Stimulated activated CD4-positive, alpha-beta T cell treated with anti-CD3 and anti-CD28 coated beads, Interleukin-1b, Interleukin-23, amount 100 ng/mL, for 4 hours (primary cell): ENCODE results near the gene DNAH17.

Experiments
- DNase-seq, 2 donors: peaks; one replicate each; pipeline ENCODE4 v3.0.0-alpha.2; 2020; ENCODE audit warnings: low read depth in 2 of 2

DNAH17 gene

DNA sequence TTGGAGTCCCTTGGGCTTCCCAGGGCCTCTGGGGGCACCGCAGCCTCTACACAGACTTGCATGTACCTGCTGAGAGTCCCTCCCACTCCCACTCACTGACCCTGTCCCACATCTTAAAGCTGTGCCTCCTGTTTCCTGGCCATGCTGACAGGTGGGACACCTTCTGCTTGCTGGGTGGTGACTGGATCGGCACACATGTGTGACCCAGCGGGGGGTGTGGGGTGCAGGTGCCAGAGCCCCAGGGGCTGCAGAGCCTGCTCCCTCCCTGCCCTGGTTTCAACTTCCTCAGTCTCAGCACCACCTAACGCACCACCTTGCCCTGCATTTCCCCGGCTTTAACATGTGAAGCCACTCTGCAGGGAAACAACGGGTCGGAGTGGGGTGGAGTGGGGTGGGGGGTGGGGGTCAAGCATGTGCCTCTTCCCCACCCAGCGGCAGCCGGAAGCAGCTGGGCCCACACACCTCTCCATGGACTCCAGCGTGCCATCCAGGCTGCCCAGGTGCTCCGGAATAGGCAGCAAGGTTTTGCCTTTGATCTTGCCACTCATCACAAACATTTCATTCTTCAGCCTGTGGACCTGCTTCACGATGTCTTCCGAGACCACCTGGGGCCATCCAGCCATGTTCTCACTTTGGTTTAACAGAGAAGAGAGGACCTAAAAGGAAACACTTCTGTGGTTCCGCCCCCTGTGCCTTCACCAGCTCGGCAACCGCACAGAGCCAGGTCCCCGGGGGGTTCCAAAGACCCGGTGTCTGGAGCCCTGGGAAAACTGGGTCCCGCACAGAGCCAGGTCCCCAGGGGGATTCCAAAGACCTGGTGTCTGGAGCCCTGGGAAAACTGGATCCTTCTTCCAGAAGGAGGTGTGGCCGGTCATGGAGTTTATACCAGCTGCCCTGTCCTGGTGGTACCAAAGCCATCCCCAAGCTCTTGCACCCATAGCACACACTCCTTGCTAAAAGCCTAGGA lies 4.7 kb downstream of the DNAH17 start:
- no peak for DNase-seq

DNA sequence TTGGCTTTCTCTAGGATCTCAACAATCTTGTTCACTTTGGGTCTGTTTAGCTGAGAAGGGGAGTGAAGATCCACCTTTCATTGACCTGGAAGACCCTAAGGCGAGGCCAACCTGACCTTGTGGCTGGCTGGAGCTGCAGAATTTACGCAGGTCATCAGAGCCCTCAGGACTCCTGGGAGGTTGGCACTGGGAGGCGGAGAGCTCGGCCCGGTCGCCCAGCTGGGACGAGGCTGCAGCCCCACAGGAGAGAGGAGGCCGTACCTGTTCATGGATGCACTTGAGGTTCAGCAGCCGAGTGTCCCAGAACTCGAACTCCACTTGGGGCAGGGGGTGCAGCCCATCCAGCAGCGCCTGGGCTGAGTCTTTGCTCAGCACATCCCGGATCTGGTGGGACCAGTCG lies 5.9 kb downstream of the DNAH17 start:
- DNase-seq: no peak

DNA sequence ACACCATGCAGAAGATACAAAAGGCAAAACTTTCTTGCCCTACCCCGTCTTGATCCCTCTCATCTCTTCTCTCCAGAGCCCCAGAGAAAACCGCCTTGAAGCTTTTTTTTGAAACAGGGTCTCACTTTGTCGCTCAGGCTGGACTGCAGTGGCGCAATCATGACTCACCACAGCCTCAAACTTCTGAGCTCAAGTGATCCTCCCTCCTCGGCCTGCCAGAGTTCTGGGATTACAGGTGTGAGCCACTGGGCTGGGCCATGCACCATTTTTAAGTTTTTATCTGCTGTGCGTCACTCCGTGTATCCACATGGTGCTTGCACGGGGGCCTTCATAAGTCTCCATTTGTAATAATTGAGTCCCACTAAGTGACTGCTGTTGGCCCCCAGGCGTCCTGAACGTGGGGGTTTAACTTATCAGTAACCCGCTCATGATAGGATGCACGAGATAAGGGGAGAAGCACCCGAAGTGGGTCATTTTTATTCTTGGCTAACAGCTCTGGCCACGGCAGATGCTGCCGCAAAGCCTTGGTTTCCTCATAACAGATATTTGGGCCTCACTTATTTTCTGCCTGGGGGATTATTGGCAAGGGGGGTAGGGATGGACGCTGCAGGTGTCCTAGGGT lies 8.6 kb downstream of the DNAH17 start:
- no peak for DNase-seq

DNA sequence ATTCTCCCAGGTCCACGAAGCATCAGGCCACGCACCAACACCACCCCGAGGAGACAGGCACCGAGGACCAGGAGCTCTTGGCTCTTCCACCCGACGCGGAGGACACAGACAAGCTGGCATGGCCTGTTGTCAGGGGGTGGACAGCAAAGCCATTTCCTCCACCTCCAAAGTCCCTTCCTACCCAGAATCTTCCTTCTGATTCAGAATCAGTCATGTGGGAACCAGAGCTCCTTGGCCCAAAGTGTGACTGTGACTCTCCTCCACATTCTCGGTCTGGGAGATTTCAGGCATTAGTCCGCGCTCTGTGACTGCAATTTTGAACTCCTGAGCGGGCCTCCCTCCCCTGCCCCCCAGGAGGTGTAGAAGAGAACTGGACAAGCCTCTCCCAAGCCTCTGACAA lies 9.2 kb downstream of the DNAH17 start:
- no peak for DNase-seq

DNA sequence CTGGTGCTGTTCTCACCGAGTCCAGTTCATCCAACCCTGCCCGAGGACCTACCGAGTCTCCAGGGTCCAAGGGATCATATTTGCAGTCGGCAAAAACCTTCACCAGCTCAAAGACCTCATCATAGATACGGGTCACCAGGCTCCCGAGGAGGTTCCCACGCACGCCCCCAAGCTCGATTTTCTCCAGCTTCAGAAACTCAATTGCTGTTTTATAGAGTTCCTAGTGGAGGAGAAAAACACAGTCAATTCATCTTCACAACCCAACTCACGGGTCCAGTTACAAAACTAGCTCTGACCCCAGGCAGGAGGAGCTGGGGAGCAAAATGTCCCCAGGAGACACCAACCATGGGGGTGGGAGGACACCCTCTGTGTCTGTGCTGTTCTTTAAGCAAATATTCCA lies 10.2 kb downstream of the DNAH17 start:
- no peak for DNase-seq

DNA sequence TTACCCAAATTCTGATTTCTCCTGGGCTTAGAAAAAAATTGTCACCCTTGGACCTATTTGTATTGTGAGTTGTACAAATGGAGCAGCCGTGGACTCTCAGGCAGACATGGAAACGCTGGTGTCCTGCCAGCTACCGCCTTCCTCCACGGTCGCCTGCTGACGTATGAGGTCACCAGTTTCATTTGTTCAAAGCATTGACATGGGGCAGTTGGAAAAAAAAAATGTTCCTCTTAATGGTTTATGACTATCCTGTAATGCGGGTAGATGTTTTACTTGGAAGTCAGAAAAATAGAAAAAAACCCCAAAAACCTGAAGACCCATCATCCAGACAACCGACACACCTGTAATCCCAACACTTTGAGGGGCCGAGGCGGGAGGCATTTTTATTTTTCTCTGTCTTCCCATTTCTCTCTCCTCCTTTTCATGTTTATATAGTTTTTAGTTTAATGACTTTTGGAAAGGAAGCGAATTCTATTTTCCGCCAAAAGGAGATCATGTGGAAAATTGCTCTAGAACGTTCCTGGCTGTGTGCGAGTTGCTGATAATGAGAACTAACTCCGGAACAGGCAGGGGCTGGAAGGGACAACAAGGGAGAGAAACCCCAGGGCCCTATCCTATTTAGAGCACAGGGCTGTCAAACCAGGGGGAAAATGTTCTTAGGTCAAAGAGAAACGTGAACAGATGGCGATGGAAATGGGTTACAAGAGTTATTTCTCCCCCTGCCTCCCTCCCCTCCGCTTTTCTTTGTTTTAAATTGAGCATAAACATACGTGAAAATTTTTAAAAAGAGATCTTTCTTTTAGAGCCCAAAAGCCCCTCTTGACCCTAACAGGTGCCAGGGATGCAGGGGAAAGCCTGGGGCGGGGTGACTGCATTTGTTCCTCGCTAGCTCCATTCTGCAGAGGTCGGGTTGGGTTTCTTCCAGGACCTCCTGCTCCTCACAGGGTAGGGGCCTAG lies 13.7 kb downstream of the DNAH17 start:
- DNase-seq: no peak

DNA sequence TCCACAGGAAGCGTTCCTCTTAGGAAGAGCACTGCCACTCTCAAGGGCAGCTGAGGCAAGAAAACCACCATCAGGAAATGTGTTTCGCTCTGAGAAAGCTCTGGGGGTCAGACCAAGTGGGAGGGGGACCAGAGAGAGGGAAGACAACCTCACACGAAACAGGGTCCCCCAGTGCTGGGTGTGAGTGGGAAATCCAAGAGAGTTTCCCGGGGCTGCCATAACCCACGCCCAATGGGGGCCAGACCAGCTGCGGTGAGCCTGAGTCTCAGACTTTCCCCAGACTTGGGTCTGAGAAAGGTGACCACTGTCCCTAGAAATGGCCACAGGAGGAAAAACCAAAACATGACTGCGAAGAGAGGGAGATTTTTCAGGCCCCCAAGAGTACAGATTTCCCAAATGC lies 14.5 kb downstream of the DNAH17 start:
- no peak for DNase-seq

DNA sequence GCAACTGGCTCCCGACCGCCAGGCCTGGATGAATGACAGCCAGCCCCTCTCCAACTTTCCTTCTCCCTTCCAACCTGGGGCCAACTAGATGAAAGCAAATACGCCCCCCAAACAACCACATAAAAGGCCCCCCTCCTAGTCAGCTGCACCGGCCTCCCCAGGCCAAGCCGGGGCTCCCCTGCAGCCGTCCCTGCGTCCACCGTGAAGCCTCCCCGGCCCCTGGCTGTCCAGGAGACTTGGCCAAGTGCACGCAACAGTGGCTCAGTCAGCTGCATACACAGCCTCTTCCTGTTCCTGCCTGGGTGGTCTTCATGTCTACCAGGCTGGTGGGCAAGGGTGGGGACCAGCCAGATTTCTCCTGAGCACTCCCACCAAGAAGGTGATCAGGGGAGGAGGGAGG lies 16.0 kb downstream of the DNAH17 start:
- DNase-seq: no peak

DNA sequence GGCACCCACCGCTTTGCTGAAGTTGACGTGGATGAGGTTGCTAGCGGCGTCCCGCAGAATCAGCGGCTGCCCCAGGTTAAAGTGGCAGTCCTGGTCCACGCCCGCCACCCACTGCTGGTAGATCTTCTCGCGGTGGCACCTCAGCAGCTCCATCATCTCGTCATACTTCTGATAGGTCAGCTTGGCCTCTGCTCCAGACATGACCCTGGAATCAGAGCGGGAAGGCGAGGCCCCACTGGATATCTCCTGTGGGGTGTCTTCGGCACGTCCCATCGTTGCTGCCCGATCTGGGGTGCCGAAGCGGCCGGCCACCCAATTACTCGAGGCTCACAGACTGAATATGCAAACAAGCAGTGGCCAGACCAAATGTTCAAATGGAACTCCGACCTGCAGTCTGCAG lies 16.5 kb downstream of the DNAH17 start:
- no peak for DNase-seq

DNA sequence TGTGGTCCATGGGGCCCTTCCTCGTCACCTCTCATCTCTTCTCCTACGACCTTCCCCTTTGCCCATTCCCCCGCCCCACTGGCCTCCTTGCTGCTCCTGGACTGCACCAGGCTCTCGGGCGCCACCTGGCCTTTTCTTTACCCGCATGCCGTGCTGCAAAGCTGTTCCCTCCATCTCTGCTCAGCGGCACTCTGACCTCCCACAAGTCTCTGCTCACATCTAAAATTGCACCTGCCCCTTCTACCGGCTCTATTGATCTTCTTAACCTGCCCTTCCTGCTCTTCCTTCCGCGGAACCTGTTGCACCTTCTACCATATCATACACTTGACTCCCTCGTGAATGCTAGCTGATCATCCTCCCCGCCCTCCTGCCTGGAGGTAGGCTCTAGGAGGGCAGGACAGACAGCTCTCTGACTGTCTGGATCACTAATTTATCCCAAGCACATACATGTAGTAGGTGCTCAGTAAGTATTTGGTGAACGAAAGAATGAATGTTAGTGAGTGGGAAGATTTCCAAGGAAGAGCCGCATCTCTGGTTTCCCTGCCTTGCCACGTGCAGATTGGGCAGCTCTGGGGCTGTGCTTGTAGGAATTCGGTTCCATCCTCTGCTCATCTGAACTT lies 17.3 kb downstream of the DNAH17 start:
- no peak for DNase-seq

DNA sequence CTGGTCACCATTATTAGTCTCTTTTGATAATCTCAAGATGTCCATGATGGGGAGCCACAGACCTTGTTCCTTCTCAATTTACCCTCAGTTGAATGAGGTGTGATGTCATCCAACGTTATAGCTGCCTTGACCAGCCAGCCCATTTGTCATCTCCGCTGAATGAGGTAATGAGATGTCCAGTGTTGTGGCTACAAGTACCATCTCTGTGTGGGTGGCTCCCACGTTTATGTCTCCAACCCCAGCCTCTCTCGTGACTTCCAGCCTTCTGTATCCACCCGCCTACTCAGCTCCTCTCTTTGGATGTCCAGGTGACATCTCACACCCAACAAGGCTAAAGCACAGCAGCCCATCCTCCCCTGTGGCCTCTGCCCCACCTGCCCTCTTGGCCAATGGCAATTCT lies 18.2 kb downstream of the DNAH17 start:
- no peak for DNase-seq

DNA sequence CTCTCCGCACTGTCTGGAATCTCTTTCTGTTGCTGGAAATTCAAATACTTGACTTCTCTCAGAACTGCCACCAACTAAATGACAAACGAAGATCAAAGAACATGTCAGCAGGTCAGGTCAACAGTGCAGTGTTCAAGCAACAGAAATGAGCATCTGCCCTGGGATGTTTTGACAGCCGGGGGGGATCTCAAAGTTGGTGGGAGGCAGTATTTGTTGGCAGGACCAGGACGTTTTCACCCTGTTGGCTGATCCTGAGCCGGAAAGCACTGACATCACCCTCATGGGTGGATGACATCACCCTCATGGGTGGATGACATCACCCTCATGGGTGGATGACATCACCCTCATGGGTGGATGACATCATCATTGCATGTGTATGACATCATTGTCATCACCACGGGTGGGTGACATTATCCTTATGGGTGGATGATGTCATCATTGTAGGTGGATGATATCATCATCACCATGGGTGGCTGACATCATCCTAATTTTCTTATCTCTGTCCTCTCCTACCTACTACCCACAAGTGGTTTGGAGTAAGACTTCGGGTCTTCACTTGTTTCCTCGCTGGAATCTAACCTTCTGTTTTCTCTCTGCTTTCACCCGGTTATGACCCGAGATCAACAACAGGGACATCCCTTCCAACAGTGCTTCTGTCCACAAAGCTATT lies 18.9 kb downstream of the DNAH17 start:
- DNase-seq: no peak

DNA sequence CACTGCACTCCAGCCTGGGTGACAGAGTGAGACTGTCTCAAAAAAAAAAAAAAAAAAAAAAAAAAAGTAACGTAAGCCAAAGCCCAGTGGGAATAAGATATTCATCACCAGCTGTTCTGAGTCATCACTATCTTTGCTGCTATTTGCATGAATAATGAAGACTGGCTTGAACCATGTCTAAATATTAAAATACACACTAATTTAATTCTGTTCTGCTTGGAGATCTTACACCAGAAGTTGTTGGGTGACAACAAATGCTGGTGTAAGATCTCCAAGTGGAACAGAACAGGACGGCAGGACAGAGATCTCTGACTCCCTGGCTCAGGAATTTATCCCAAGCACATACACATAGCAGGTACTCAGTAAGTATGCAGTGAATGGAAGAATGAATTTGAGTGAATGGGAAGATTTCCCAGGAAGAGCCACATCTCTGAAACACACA lies 19.6 kb downstream of the DNAH17 start:
- no peak for DNase-seq

DNA sequence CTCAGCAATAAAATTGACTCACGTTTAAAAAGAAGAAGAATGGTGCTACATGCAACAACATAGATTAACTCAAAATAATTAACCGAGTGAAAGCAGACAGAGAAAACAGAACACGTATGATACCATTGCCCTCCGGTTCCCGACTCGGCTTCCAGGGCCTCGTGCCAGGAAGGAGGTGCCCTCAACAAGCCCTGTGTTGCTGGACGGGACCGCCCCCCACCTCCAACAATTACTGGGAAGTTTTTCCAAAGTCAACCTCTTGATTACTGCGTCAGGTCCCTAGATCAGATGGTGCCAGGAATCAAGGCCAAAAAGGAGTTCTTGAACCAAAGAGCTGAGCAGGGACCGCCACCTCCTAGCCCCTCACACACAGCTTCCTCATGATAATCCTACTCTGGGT lies 20.4 kb downstream of the DNAH17 start:
- no peak for DNase-seq

DNA sequence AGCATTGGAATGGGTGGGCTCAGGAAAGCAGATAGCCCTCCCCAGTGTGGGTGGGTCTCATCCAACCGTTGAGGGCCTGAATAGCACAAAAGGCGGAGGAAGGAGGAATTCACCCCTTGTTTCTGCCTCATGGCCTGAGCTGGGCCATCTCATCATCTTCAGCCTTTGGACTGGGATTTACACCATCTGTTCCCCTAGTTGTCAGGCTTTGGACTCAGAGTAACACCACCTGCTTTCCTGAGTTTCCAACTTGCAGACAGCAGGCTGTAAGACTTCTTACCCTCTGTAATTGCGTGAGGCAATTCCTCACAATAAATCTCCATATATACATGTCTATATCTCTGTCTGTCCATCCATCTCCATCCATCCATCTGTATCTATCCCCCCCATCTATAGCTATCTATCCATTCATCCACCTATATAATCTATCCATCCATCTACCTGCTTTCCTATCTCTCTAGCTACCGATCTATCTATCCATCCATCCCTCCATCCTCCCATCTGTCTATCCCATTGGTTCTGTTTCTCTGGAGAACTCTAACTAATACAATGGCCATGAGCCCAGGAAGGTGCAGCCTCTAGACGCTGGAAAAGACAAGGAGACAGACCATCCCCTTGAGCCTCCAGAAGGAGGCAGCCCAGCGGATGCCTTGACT lies 21.3 kb downstream of the DNAH17 start:
- no peak for DNase-seq

DNA sequence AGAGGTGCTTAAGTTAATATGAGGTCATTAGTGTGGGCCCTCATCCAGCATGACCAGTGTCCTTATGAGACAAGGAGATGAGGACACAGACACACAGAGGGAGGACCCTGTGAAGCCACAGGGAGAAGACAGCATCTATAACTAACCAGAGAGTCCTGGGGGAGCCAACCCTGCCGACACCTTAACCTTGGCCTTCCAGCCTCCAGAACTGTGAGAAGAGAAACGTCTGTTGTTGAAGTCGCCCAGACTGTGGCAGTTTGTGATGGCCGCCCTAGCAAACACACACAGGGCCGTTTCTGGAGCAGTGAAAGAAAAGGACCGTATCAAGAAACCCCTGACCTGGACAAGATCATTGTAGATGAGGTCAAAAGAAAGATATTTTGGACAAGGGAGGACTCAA lies 26.7 kb downstream of the DNAH17 start:
- DNase-seq: no peak

DNA sequence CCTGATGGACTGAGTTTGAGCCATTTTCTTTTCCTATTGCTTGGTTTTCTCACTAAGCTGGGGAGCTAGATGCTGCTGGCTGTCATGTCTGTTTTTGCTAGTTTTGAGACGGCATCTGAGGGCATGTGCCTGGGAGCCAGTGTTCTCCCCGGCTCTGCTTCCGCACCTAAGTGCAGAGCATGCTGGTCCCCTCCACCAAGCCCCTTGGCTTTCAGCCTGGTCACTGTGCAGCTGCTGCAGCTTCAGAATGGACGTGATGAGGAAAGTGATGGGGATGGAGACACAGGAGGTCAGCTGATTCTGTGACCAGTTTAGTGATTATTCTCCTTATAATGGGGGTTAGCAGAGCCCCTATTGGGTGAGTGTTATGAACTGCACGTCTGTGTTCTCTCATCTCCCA lies 28.5 kb downstream of the DNAH17 start:
- DNase-seq: no peak

DNA sequence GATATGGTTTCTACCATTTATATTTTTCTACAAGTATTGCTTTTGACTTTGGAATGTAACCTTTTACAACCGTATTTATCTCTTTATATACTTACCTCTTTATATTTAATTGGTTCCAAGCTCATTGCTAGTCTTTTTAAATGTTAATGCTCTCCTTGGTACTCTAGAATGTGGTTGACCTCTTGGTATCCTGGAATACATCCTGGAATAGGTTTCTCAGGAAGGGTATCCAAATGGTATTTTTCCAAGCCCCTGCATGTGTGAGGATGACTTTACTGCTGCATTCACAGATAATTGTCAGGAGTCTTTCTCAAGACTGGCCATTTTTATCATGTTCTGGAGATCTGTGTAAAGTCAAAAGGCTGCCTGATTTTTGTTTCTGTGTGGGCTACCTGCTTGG lies 30.2 kb downstream of the DNAH17 start:
- DNase-seq: no peak

DNA sequence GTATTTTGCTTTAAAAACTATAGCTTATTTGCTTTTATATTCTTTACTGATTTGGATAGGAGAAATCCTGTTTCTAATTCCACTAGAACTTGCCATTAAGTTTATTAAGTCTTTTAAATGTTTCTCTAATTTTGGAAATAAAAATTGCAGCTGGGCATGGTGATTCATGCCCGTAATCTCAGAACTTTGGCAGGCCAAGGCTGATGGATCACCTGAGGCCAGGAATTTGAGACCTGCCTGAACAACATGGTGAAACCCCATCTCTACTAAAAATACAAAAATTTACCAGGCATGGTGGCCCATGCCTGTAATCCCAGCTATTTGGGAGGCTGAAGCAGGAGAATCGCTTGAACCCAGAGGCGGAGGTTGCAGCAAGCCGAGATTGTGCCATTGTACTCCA lies 30.7 kb downstream of the DNAH17 start:
- DNase-seq: no peak

DNA sequence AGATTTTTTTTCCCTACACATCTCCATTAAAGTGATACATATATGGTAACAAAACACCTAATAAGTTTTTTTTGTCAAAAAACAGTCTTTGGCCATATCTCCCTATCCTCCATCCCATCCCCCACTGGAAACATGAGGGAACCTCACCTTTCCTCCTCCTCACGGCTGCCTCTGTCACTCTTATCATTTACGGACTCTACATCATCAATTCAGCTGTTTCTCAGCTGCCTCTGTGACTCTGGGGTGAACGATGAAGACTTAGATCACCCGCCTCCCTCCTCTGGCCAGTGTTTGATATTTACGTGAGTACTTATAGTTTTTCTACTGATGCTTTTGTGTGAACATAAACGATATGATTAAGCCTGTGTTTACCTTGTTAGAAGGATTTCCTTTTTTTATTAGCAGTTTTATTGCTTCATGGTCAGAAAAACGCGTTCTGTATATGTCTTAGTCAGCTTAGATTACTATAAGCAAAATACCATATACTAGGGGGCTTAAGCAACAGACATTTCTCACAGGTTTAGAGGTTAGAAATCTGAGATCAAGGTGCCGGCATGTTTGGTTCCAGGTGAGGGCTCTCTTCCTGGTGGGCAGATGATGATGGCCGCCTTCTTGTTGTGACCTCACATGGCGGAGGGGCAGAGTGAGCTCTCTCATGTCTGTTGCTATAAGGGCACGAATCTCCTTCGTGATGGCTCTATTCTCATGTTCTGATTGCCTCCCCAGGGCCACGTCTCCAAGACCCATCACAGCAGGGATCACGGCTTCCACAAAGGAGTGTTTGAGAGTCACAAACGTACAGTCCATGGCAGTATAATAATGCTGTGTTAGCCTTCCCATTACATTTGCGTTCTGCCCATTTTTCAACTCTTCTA lies 32.1 kb downstream of the DNAH17 start:
- no peak for DNase-seq
